ENCODE data around the gene FOSL1. TPM values are rescaled to one million over a fixed set of nuclear protein-coding genes. Genes with fewer than 3 reads are reported as not detected.

The FOSL1 gene
- total RNA-seq, 2 donors from 2014 or later, result 11.9 to 18.8 TPM

DNA sequence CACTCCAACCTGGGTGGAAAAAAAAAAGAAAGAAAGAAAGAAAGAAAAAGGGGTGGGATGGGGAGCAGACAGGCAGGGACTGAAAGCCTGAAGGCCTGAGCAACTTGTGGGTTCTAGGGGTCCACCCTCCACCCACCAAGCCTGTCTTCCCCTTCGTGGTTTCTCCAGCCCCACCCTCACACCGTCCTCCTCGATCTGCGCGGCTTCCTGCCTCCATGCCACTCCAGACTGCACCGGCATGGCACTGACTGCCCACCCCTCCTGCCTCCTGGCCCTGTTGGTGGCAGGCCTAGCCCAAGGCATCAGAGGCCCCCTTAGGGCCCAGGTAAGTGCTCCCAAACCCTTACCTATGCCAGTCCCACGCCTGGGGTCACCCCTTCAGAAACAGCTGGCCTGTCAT, 20.6 kb downstream of the FOSL1 start, which contains the start of gene CTSW:
CTSW (plus strand) TSS at position 221 of the 400 bp plus-strand sequence; CDS start at position 239, 18 bp downstream.
- DNase-seq (no peak), ATAC-seq (replicated peaks in 1 of 2) (peak; percentile 27 to 62)
- Mint-ChIP-seq H3K27me3 (ENCODE audit: low read depth) (no peaks in the 10 kb centered on the region), H3K4me1 (ENCODE audit: low read depth) (peaks cover 34% of the 10 kb centered on the region), H3K36me3 (ENCODE audit: insufficient read depth in 2 of 2) (peaks cover 0 to 7% of the 10 kb centered on the region in 2 donors), H3K9me3 (no peaks in the 10 kb centered on the region), H3K4me3 (peak within 1 kb of the TSS; percentile 70 to 71), H3K27ac (peak within 1 kb of the TSS; percentile 78)

DNA sequence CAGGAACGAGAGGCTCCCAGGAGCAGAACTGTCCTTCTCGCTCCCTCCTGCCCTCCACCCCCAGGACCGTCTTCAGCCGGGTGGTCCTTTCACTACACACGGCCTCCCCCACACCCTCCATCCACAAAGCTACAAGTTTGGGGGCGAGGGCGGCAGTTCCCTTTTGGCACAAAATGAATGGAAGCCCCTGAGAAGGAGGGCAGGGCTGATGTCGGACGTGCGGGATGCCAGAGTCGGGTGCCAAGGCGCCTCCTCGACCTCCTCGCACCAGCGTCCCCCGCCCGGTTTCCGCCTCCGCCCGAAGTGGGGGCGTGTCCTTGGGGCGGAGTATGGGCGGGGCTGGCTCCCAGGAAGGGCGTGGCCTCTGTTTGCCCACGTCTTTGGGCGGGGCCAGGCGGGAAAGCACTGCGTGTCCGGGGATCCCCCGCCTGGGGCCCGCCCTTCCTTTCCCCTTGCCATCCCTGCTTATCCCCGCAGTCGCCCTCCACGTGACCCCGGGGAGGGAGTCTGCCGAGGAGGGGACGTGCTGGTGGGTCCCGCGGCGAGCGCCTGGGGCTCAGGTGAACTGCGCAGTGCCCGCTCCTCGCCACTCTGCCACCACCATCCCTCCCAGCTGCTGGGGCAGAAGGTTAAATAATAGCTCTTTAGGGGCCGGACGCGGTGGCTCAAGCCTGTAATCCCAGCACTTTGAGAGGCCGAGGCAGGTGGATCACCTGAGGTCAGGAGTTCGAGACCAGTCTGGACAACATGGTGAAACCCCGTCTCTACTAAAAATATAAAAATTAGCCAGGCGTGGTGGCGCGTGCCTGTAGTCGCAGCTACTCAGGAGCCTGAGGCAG, 26.7 kb downstream of the FOSL1 start:
- Mint-ChIP-seq H3K4me1 (ENCODE audit: low read depth) (peaks cover 14% of the 10 kb centered on the region), H3K36me3 (ENCODE audit: insufficient read depth in 2 of 2) (no peaks in the 10 kb centered on the region)

GRCh38 chr11:65872586-65873317, 27.4 kb downstream of the FOSL1 start, which contains the start of gene EFEMP2:
Gene EFEMP2 (minus strand): TSS chr11:65872800. CDS start chr11:65872354, 446 bp downstream.
- peak in 1 of 2 donors; percentile 1 for ATAC-seq (replicated peaks in 1 of 2)
- Mint-ChIP-seq H3K9me3 (no peaks in the 10 kb centered on the region), H3K27me3 (ENCODE audit: low read depth) (no peaks in the 10 kb centered on the region)

More for the DNA sequence above, 26.7 kb downstream of the FOSL1 start:
- Mint-ChIP-seq H3K27me3 (ENCODE audit: low read depth) (no peaks in the 10 kb centered on the region), H3K9me3 (no peaks in the 10 kb centered on the region), H3K27ac (peak overlapping the region; percentile 79), H3K4me3 (peak overlapping the region; percentile 95 to 98)
- DNase-seq (peak; percentile 96 to 99), ATAC-seq (replicated peaks in 1 of 2) (peak; percentile 87 to 88)

GRCh38 chr11:65871811-65872548, 28.2 kb downstream of the FOSL1 start:
- Mint-ChIP-seq H3K4me3 (peak overlapping the region; percentile 42 to 64), H3K27me3 (ENCODE audit: low read depth) (no peaks in the 10 kb centered on the region), H3K27ac (no peak overlapping the region), H3K36me3 (ENCODE audit: insufficient read depth in 2 of 2) (peaks cover 0 to 4% of the 10 kb centered on the region in 2 donors), H3K9me3 (no peaks in the 10 kb centered on the region), H3K4me1 (ENCODE audit: low read depth) (peaks cover 18% of the 10 kb centered on the region)
- DNase-seq, result no peak
- ATAC-seq (replicated peaks in 1 of 2), result no peak

More at GRCh38 chr11:65872586-65873317, 27.4 kb downstream of the FOSL1 start, which contains the start of gene EFEMP2:
- peak within 1 kb of the TSS; percentile 79 for H3K27ac Mint-ChIP-seq
- peak within 1 kb of the TSS; percentile 95 to 98 for H3K4me3 Mint-ChIP-seq
- H3K36me3 Mint-ChIP-seq (ENCODE audit: insufficient read depth in 2 of 2), result no peaks in the 10 kb centered on the region
- DNase-seq, result no peak
- peaks cover 14% of the 10 kb centered on the region for H3K4me1 Mint-ChIP-seq (ENCODE audit: low read depth)

DNA sequence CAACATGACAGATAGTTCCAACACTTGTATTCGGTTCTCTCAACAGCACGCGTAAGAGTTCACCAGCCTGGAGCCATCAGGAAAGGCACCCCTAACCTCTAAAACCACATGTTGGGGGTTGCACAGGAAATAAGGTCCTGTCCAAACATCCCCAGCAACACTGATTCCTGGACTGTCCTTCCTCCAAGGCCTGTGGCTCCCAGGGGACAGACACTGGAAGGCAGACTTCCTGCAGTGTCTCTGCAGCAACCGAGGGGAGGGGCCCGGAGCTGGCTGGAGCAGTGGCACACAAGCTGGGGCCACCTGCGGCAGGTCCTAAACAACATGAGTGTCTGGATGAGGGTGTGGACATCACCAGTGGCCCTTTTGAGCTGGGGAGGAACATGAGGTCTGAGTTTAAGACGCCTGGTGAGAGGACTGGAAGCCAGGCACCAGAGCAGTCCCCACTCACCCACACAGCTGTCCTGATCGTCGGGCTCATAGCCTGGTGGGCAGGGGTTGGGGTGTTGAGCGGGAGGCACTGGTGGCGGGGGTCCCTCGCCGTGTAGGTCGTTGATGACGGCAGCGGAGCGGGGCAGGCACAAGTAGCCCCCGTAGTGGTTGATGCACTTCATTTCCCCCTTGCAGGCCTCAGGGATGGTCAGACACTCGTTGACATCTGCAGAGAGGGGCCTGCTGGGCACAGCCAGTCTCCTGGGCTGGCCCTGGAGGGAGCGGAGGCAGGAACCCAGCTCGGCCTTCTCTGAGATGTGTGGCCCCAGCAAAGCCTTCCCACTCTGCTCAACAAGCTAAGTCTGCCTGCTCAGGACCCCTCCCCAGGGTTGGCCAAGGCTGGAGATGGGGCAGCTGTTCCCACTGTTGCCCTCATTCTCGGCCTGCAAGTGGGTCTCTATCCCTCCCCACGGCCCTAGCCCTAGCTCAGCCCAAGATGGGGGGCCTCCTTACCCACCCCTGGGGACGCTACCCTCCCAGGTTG, 29.2 kb downstream of the FOSL1 start:
- Mint-ChIP-seq H3K9me3 (no peaks in the 10 kb centered on the region), H3K4me1 (ENCODE audit: low read depth) (peaks cover 23% of the 10 kb centered on the region), H3K4me3 (peak overlapping the region; percentile 42 to 64), H3K36me3 (ENCODE audit: insufficient read depth in 2 of 2) (peaks cover 0 to 4% of the 10 kb centered on the region in 2 donors), H3K27ac (no peak overlapping the region), H3K27me3 (ENCODE audit: low read depth) (no peaks in the 10 kb centered on the region)
- ATAC-seq (replicated peaks in 1 of 2) (no peak), DNase-seq (no peak)

GRCh38 chr11:65870307-65870658, 29.9 kb downstream of the FOSL1 start:
- ATAC-seq (replicated peaks in 1 of 2) (no peak), DNase-seq (no peak)
- Mint-ChIP-seq H3K27ac (no peak overlapping the region), H3K9me3 (no peaks in the 10 kb centered on the region), H3K4me1 (ENCODE audit: low read depth) (peaks cover 23% of the 10 kb centered on the region), H3K4me3 (no peak overlapping the region), H3K36me3 (ENCODE audit: insufficient read depth in 2 of 2) (peaks cover 0 to 4% of the 10 kb centered on the region in 2 donors), H3K27me3 (ENCODE audit: low read depth) (no peaks in the 10 kb centered on the region)

GRCh38 chr11:65869643-65870306, 30.4 kb downstream of the FOSL1 start:
- no peaks in the 10 kb centered on the region for H3K27me3 Mint-ChIP-seq (ENCODE audit: low read depth)
- H3K4me1 Mint-ChIP-seq (ENCODE audit: low read depth), result peaks cover 23% of the 10 kb centered on the region
- H3K4me3 Mint-ChIP-seq, result no peak overlapping the region
- no peak overlapping the region for H3K27ac Mint-ChIP-seq
- no peaks in the 10 kb centered on the region for H3K9me3 Mint-ChIP-seq
- H3K36me3 Mint-ChIP-seq (ENCODE audit: insufficient read depth in 2 of 2), result peaks cover 0 to 7% of the 10 kb centered on the region in 2 donors
- DNase-seq (no peak), ATAC-seq (replicated peaks in 1 of 2) (no peak)

GRCh38 chr11:65868907-65869306, 31.3 kb downstream of the FOSL1 start:
- Mint-ChIP-seq H3K4me3 (no peak overlapping the region), H3K4me1 (ENCODE audit: low read depth) (peaks cover 23% of the 10 kb centered on the region), H3K27me3 (ENCODE audit: low read depth) (no peaks in the 10 kb centered on the region), H3K36me3 (ENCODE audit: insufficient read depth in 2 of 2) (peaks cover 0 to 7% of the 10 kb centered on the region in 2 donors), H3K9me3 (no peaks in the 10 kb centered on the region), H3K27ac (no peak overlapping the region)
- DNase-seq (no peak), ATAC-seq (replicated peaks in 1 of 2) (no peak)

- Mint-ChIP-seq H3K27ac (no peak overlapping the region), H3K9me3 (no peaks in the 10 kb centered on the region), H3K36me3 (ENCODE audit: insufficient read depth in 2 of 2) (peaks cover 0 to 9% of the 10 kb centered on the region in 2 donors), H3K27me3 (ENCODE audit: low read depth) (no peaks in the 10 kb centered on the region), H3K4me3 (no peak overlapping the region), H3K4me1 (ENCODE audit: low read depth) (peaks cover 25% of the 10 kb centered on the region)
- no peak for ATAC-seq (replicated peaks in 1 of 2)
- no peak for DNase-seq
These were observed 32.0 kb downstream of the FOSL1 start for GRCh38 chr11:65868076-65868667.

- Mint-ChIP-seq H3K36me3 (ENCODE audit: insufficient read depth in 2 of 2) (peaks cover 2 to 13% of the 10 kb centered on the region in 2 donors), H3K4me3 (no peak overlapping the region), H3K27me3 (ENCODE audit: low read depth) (no peaks in the 10 kb centered on the region), H3K27ac (no peak overlapping the region), H3K4me1 (ENCODE audit: low read depth) (peaks cover 27% of the 10 kb centered on the region), H3K9me3 (no peaks in the 10 kb centered on the region)
- DNase-seq (peak in 1 of 2 donors; percentile 37), ATAC-seq (replicated peaks in 1 of 2) (no peak)
These were observed 32.7 kb downstream of the FOSL1 start for GRCh38 chr11:65867284-65868071.
